PC-3 (cell line): ENCODE data around the gene ENTPD2. TPM values are rescaled to one million over a fixed set of nuclear protein-coding genes. Genes with fewer than 3 reads are reported as not detected.

Source experiments
- ATAC-seq: fragments of 200-7000 bp; cut with Tn5 transposase; 2 replicates; pipeline ENCODE4 v1.9.1; 2020; ENCODE audit warnings: mild to moderate bottlenecking, moderate library complexity
- BruUV-seq: library from RNA; stranded (reverse); fragments of 400-500 nt; replicated peaks from 2 replicates; lab custom pipeline; 2021; lab: Mats Ljungman, UMichigan
- CTCF ChIA-PET: fragments of 300-600 bp; sonication (Branson Sonifier 250); formaldehyde crosslinking; loops from one replicate; lab custom pipeline; 2022; ENCODE audit warnings: antibody characterized with exemption; lab: Charles Lee
- POLR2A ChIA-PET: fragments of 300-600 bp; sonication (Branson Sonifier 250); formaldehyde crosslinking; loops from one replicate; lab custom pipeline; 2022; ENCODE audit warnings: antibody characterized with exemption; ENCODE audit not compliant: unreplicated experiment; lab: Charles Lee
- DNase-seq: peaks from one replicate; pipeline ENCODE4 v3.0.0-alpha.2; 2015
- H2AFZ ChIP-seq: fragments of 300-600 bp; sonication (generic); 2 replicates; pipeline ENCODE4 v1.6.0; 2016; ENCODE audit warnings: antibody characterized with exemption, low read length
- H3F3A ChIP-seq: fragments of 300-600 bp; sonication (generic); one replicate; pipeline ENCODE4 v1.6.0; 2017; ENCODE audit warnings: antibody characterized with exemption, low read length, control low read depth, mild to moderate bottlenecking; ENCODE audit not compliant: unreplicated experiment
- H3K27ac ChIP-seq: fragments of 300-600 bp; sonication (generic); 2 replicates; pipeline ENCODE4 v1.5.1; 2016; ENCODE audit warnings: mild to moderate bottlenecking, low read length
- H3K27me3 ChIP-seq: fragments of 300-600 bp; sonication (generic); 2 replicates; pipeline ENCODE4 v1.6.1; 2016; ENCODE audit warnings: low read length, mixed read lengths
- H3K36me3 ChIP-seq: fragments of 300-600 bp; sonication (generic); 2 replicates; pipeline ENCODE4 v1.6.1; 2016; ENCODE audit warnings: low read depth, mixed run types, low read length, mixed read lengths
- H3K4me1 ChIP-seq: fragments of 300-600 bp; sonication (generic); 2 replicates; pipeline ENCODE4 v1.5.1; 2016; ENCODE audit warnings: low read length; ENCODE audit not compliant: insufficient read depth
- H3K4me2 ChIP-seq: fragments of 300-600 bp; sonication (generic); 2 replicates; pipeline ENCODE4 v1.6.0; 2016; ENCODE audit warnings: low read length
- H3K4me3 ChIP-seq: fragments of 300-600 bp; sonication (generic); 2 replicates; pipeline ENCODE4 v1.5.1; 2016; ENCODE audit warnings: mild to moderate bottlenecking, low read length, mixed read lengths
- H3K79me2 ChIP-seq: fragments of 300-600 bp; sonication (generic); 2 replicates; pipeline ENCODE4 v1.6.1; 2017; ENCODE audit warnings: low read length, mixed read lengths
- H3K9ac ChIP-seq: fragments of 300-600 bp; sonication (generic); 2 replicates; pipeline ENCODE4 v1.6.0; 2016; ENCODE audit warnings: mild to moderate bottlenecking, low read length
- H3K9me2 ChIP-seq: fragments of 300-600 bp; sonication (generic); replicated peaks from 2 replicates; pipeline ENCODE4 v1.6.1; 2016; ENCODE audit warnings: mixed run types, low read length, mixed read lengths
- H3K9me3 ChIP-seq: fragments of 300-600 bp; sonication (generic); 2 replicates; pipeline ENCODE4 v1.6.1; 2016; ENCODE audit warnings: low read length, mixed read lengths
- H4K20me1 ChIP-seq: fragments of 300-600 bp; sonication (generic); 2 replicates; pipeline ENCODE4 v1.6.1; 2016; ENCODE audit warnings: low read length, mixed read lengths
- CTCF ChIP-seq: fragments of 300-600 bp; sonication (generic); conservative IDR thresholded peaks from 2 replicates; pipeline ENCODE4 v1.5.1; 2017; ENCODE audit warnings: antibody characterized with exemption, low read depth, mild to moderate bottlenecking, low read length
- EZH2 ChIP-seq: fragments of 300-600 bp; sonication (generic); IDR thresholded peaks from one replicate; pipeline ENCODE4 v1.6.1; 2017; ENCODE audit warnings: antibody characterized with exemption, mild to moderate bottlenecking, low read length; ENCODE audit not compliant: unreplicated experiment
- EZH2phosphoT487 ChIP-seq: fragments of 300-600 bp; sonication (generic); IDR thresholded peaks from 2 replicates; pipeline ENCODE4 v1.6.1; 2018; ENCODE audit warnings: mild to moderate bottlenecking, antibody characterized with exemption, low read length, borderline replicate concordance
- intact Hi-C: fragments of 100-400 bp; cut with micrococcal nuclease; formaldehyde crosslinking; loops from 2 replicates; pipeline ENCODE4 v1.9.0; 2023
- total RNA-seq: library from RNA; depleted of rRNA; stranded (reverse); fragments of >200 nt; gene quantifications from 2 replicates; pipeline ENCODE4 v1.2.3, GENCODE V29; 2014

ENTPD2 gene
- total RNA-seq, 1 experiment from 2014 or later: 1.3 TPM

- Histone ChIP-seq H4K20me1 (no peaks in the 10 kb centered on the region), H3K4me2 (peak overlapping the region; percentile 91), H3K4me1 (peaks cover 37% of the 10 kb centered on the region), H2AFZ (peak overlapping the region; percentile 61; the same call in 1 of the 2 replicates), H3K27me3 (no peaks in the 10 kb centered on the region), H3K9ac (peak overlapping the region; percentile 99), H3K27ac (peak overlapping the region; percentile 94), H3F3A (no peaks in the 10 kb centered on the region), H3K9me3 (no peaks in the 10 kb centered on the region), H3K9me2 (no peaks in the 10 kb centered on the region), H3K36me3 (no peaks in the 10 kb centered on the region), H3K4me3 (peak overlapping the region; percentile 73), H3K79me2 (peaks cover 32% of the 10 kb centered on the region)
- intact Hi-C loops: loop anchor here (1.0 kb wide), 1 partner anchor 16 kb away; the partner anchor contains the start of gene SAPCD2
- BruUV-seq: no TSS peak
- ATAC-seq (peak; percentile 13), DNase-seq (peak; percentile 44)
- ChIA-PET CTCF (interaction anchor here (0.5 to 1.3 kb wide), 2 partner anchors 18 to 49 kb away, joined by 4 to 6 read pairs; no protein-coding TSS in a partner anchor), POLR2A (interaction anchor here (0.6 to 0.7 kb wide), 3 partner anchors 18 to 215 kb away, joined by 3 to 32 read pairs (median 7); no protein-coding TSS in a partner anchor)
- TF ChIP-seq EZH2phosphoT487: no peak
- TF ChIP-seq CTCF: no peak
- TF ChIP-seq EZH2: no peak
Measured at GRCh38 chr9:137085920-137086530, 32.2 kb upstream of the ENTPD2 start.

GRCh38 chr9:137084526-137084925, 30.7 kb upstream of the ENTPD2 start:
- Histone ChIP-seq H3K4me2 (no peak overlapping the region), H3K9me3 (no peaks in the 10 kb centered on the region), H3K4me3 (no peak overlapping the region), H3K4me1 (peaks cover 37% of the 10 kb centered on the region), H2AFZ (no peak overlapping the region), H3K9me2 (no peaks in the 10 kb centered on the region), H4K20me1 (no peaks in the 10 kb centered on the region), H3K36me3 (no peaks in the 10 kb centered on the region), H3K27me3 (no peaks in the 10 kb centered on the region), H3K9ac (no peak overlapping the region), H3K27ac (peak overlapping the region; percentile 84; the same call in 1 of the 2 replicates), H3K79me2 (peaks cover 28% of the 10 kb centered on the region), H3F3A (no peaks in the 10 kb centered on the region)
- TF ChIP-seq EZH2 (no peak), EZH2phosphoT487 (no peak), CTCF (no peak)
- ATAC-seq (no peak), DNase-seq (no peak)
- CTCF ChIA-PET: interaction anchor here (0.6 kb wide), 1 partner anchor 50 kb away, joined by 5 read pairs; no protein-coding TSS in a partner anchor
- intact Hi-C loops: no loop called here
- POLR2A ChIA-PET: no interaction called here
- BruUV-seq: no TSS peak
